Tibial artery (tissue), 4 donors: Measurements from ENCODE around the gene KIFC3.
"Not testable (repeated sequence)": the region's sequence is repeated elsewhere in the genome, so short reads cannot be mapped to it uniquely, and the experiment has no call there.

Experiments
- DNase-seq, 2 donors: peaks; one replicate each; pipeline ENCODE4 v3.0.0-alpha.2; 2019
- H3K27ac ChIP-seq, 2 donors: fragments of 200-600 bp; sonication (generic) in 1 of 2; 1 replicate in 1 of 2; 2 replicates in 1 of 2; pipeline ENCODE4 v1.5.1; 2018 to 2019; ENCODE audit warnings: mild to moderate bottlenecking in 1 of 2
- H3K27me3 ChIP-seq, 2 donors: fragments of 200-600 bp; sonication (generic) in 1 of 2; one replicate each; pipeline versions ENCODE4 v1.5.1 to v1.6.0; 2016 to 2019
- H3K36me3 ChIP-seq, 3 donors: fragments of 200-600 bp; sonication (generic) in 2 of 3; one replicate each; pipeline ENCODE4 v1.5.1; 2016 to 2019; ENCODE audit warnings: mild to moderate bottlenecking in 2 of 3
- H3K4me1 ChIP-seq, 4 donors: fragments of 200-600 bp; sonication (generic) in 2 of 4; 1 replicate in 3 of 4; 2 replicates in 1 of 4; pipeline ENCODE4 v1.5.1; 2016 to 2019
- H3K4me3 ChIP-seq, 2 donors: fragments of 200-600 bp; sonication (generic) in 1 of 2; 1 replicate in 1 of 2; 2 replicates in 1 of 2; pipeline ENCODE4 v1.5.1; 2018 to 2019; ENCODE audit warnings: mild to moderate bottlenecking in 2 of 2
- H3K9me3 ChIP-seq, 3 donors: fragments of 200-600 bp; sonication (generic) in 1 of 3; one replicate each; pipeline ENCODE4 v1.5.1; 2016 to 2019
- intact Hi-C: fragments of 100-400 bp; cut with DNase I; formaldehyde crosslinking; loops from one replicate; pipeline ENCODE4 v1.15.0; 2023; ENCODE audit warnings: low total_unique reads
- TF ChIP-seq, protein P1 (sequence below), 2 experiments: fragments of 200-600 bp in 1 of 2; fragments of 450-650 bp in 1 of 2; IDR thresholded peaks; one replicate each; pipeline ENCODE4 v1.5.1; 2017 to 2019; ENCODE audit warnings: antibody characterized with exemption in 2 of 2, mild to moderate bottlenecking in 1 of 2, moderate library complexity in 1 of 2

KIFC3 gene

DNA sequence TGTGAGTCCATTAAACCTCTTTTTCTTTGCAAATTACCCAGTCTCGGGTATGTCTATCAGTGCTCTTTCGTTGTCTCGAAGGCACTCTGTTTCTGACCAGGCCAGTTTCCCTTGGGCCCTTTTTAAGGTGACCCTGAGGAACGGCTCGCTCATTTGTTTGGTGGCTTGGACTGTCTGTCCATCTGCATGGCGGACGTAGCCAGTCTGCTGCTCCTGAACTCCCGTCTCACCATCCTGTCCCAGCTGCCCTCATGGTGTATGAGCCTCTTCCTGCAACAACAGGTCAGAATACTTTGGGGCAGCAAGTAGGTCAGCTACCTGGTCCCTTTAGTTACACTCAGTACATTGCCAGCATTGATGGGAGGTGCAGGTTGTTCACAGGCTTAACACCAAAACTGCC is 88.7 kb downstream of the KIFC3 start:
- DNase-seq: no peak
- no peaks in the 10 kb centered on the region for H3K4me1 ChIP-seq
- H3K4me3 ChIP-seq: no peak overlapping the region
- no peaks in the 10 kb centered on the region for H3K9me3 ChIP-seq
- TF ChIP-seq, protein P1, sequence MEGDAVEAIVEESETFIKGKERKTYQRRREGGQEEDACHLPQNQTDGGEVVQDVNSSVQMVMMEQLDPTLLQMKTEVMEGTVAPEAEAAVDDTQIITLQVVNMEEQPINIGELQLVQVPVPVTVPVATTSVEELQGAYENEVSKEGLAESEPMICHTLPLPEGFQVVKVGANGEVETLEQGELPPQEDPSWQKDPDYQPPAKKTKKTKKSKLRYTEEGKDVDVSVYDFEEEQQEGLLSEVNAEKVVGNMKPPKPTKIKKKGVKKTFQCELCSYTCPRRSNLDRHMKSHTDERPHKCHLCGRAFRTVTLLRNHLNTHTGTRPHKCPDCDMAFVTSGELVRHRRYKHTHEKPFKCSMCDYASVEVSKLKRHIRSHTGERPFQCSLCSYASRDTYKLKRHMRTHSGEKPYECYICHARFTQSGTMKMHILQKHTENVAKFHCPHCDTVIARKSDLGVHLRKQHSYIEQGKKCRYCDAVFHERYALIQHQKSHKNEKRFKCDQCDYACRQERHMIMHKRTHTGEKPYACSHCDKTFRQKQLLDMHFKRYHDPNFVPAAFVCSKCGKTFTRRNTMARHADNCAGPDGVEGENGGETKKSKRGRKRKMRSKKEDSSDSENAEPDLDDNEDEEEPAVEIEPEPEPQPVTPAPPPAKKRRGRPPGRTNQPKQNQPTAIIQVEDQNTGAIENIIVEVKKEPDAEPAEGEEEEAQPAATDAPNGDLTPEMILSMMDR (IDR thresholded peaks at IDR 0.05): no peak
- H3K27me3 ChIP-seq: peaks cover 0 to 5% of the 10 kb centered on the region in 2 donors
- intact Hi-C loops: no loop called here
- no peaks in the 10 kb centered on the region for H3K36me3 ChIP-seq
- H3K27ac ChIP-seq: no peak overlapping the region

DNA sequence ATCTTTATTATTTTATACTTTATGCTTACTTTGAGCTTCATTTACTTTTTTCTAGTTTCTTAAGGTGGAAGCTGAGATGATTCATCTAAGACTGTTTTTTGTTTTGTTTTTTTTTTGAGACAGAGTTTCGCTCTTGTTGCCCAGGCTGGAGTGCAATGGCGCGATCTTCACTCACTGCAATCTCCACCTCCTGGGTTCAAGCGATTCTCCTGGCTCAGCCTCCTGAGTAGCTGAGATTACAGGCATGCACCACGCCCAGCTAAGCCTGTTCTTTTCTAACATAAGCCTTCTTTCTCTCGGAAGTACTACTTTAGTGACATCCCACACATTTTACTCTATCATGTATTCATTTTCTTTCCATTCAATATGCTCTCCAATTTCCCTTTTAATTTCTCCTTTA is 89.7 kb downstream of the KIFC3 start:
- H3K36me3 ChIP-seq, intact Hi-C loops, DNase-seq: not testable (repeated sequence)

DNA sequence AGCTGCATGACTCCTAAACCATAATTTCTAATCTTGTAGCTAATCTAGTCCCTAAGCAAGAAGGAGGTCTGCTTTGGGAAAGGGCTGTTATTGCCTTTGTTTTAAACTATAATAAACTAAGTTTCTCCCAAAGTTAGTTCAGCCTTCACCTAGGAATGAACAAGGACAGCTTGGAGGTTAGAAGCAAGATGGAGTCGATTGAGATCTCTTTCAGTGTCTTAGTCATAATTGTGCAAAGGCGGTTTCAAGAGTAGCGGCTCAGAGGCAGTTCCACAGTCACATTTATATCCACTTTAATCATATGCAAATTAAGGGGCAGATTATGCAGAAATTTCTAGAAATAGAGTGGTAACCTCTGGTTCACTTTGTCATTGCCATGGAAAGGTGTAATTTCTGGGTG is 90.3 kb downstream of the KIFC3 start:
- DNase-seq: no peak
- no peaks in the 10 kb centered on the region for H3K4me1 ChIP-seq
- TF ChIP-seq, protein P1 (IDR thresholded peaks at IDR 0.05): no peak
- no peaks in the 10 kb centered on the region for H3K9me3 ChIP-seq
- H3K36me3 ChIP-seq: no peaks in the 10 kb centered on the region
- intact Hi-C loops: no loop called here
- H3K27me3 ChIP-seq: peaks cover 0 to 5% of the 10 kb centered on the region in 2 donors
- H3K27ac ChIP-seq: no peak overlapping the region
- no peak overlapping the region for H3K4me3 ChIP-seq

More for the DNA sequence above, 89.7 kb downstream of the KIFC3 start:
- not testable (repeated sequence) for H3K4me3 ChIP-seq, H3K4me1 ChIP-seq, H3K27ac ChIP-seq, H3K9me3 ChIP-seq, H3K27me3 ChIP-seq

DNA sequence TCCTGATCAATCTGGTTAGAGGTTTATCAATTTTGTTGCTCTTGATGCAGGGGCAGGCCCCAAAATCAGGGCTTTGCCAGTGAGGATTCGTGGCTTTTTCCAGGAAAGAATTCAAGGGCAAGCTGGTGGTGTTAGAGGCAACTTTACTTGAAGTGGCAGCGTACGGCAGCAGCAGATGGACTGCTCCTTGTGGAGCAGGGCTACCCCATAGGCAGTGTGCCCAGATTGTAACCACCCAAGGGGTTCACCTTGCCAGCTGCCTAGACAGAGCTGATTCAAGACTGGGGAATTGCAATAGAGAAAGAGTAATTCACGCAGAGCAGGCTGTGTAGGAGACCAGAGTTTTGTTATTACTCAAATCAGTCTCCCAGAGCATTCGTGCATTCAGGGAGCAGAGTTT is 90.9 kb downstream of the KIFC3 start:
- DNase-seq: no peak
- H3K27me3 ChIP-seq: peaks cover 0 to 5% of the 10 kb centered on the region in 2 donors
- H3K4me1 ChIP-seq: no peaks in the 10 kb centered on the region
- no peak overlapping the region for H3K4me3 ChIP-seq
- no peaks in the 10 kb centered on the region for H3K9me3 ChIP-seq
- intact Hi-C loops: no loop called here
- TF ChIP-seq, protein P1 (IDR thresholded peaks at IDR 0.05): no peak
- no peak overlapping the region for H3K27ac ChIP-seq
- no peaks in the 10 kb centered on the region for H3K36me3 ChIP-seq

DNA sequence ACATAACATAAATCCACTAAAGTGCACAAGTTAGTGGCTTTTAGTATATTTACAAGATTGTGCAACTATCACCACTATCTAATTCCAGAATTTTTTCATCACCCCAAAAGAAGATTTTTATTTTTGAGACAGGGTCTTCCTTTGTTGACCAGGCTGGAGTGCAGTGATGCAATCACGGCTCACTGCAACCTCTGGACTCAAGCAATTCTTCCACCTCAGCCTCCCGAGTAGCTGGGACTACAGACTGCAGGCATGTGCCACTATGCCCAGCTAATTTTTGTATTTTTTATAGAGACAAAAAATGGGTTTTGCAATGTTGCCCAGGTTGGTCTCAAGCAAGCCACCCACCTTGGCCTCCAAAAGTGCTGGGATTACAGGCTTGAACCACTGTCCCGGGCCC is 92.6 kb downstream of the KIFC3 start:
- Histone ChIP-seq H3K36me3 (no peaks in the 10 kb centered on the region), H3K27me3 (no peaks in the 10 kb centered on the region), H3K9me3 (no peaks in the 10 kb centered on the region), H3K4me3 (no peak overlapping the region), H3K4me1 (no peaks in the 10 kb centered on the region), H3K27ac (no peak overlapping the region)
- intact Hi-C loops: no loop called here
- TF ChIP-seq, protein P1 (IDR thresholded peaks at IDR 0.05): no peak
- DNase-seq: no peak
